K562 (cell line): ENCODE measurements around the gene FAM227A. TPM values are rescaled to one million over a fixed set of nuclear protein-coding genes. Genes with fewer than 3 reads are reported as not detected.
A peak's percentile ranks its signal among the peaks of the same experiment; 100 is the strongest.

Experiments used
- CREB3 ChIP-seq: fragments of 450-650 bp; conservative IDR thresholded peaks from 2 replicates; pipeline ENCODE4 v1.6.1; 2016; ENCODE audit warnings: missing genetic modification characterization, low read depth, mild to moderate bottlenecking, missing compliant biosample characterization, moderate library complexity
- DPF2 ChIP-seq: fragments of 450-650 bp; IDR thresholded peaks from 2 replicates; pipeline ENCODE4 v1.6.1; 2016
- HES1 ChIP-seq: fragments of 450-650 bp; IDR thresholded peaks from 2 replicates; pipeline ENCODE4 v1.6.1; 2016; ENCODE audit warnings: low read depth, mild to moderate bottlenecking, moderate library complexity
- HNRNPH1 ChIP-seq: fragments of 200-400 bp; formaldehyde crosslinking; optimal IDR thresholded peaks from 2 replicates; pipeline ENCODE3; 2017; ENCODE audit warnings: low read depth, mild to moderate bottlenecking, low read length, moderate library complexity
- REST ChIP-seq, 2 experiments: fragments of 450-650 bp; formaldehyde crosslinking in 1 of 2; IDR thresholded peaks; 2 replicates each; pipeline versions ENCODE4 v1.4.0 to v1.6.1; 2014 to 2020; ENCODE audit warnings: mild to moderate bottlenecking in 2 of 2, borderline replicate concordance in 1 of 2, low read depth in 1 of 2
- TCFL5 ChIP-seq: fragments of 250-450 bp; sonication (Bioruptor Pico); conservative IDR thresholded peaks from 2 replicates; pipeline ENCODE4 v1.6.1; 2021; ENCODE audit warnings: mild to moderate bottlenecking, moderate library complexity, matching md5 sums
- ZBTB26 ChIP-seq: fragments of 450-650 bp; formaldehyde crosslinking; IDR thresholded peaks from 2 replicates; pipeline ENCODE4 v1.4.0; 2022; ENCODE audit warnings: missing genetic modification characterization
- ZNF512 ChIP-seq: IDR thresholded peaks from 2 replicates; pipeline ENCODE4 v1.6.1; 2016; ENCODE audit warnings: missing genetic modification characterization, missing compliant biosample characterization
- polyA plus RNA-seq, 8 experiments: library from polyadenylated mRNA; depleted of rRNA in 4 of 8; stranded (reverse) in 5 of 8; unstranded in 3 of 8; fragments of >200 nt; fragmentation: Nextera tagmentation in 2 of 8; fragmentation: Illumina TruSeq in 1 of 8; extraction: Ambion mirVana in 2 of 8; extraction: Trizol in 1 of 8; gene quantifications; 2 replicates each; pipeline versions ENCODE4 v1.2.1 to v1.2.3, GENCODE V29; 2011 to 2014; ENCODE audit warnings: inconsistent platforms in 1 of 8, missing spikeins in 1 of 8
- total RNA-seq, 7 experiments: library from RNA; depleted of rRNA in 6 of 7; stranded (reverse); fragments of >200 nt in 6 of 7; fragmentation: Illumina TruSeq in 2 of 7; extraction: Trizol in 2 of 7; gene quantifications; 2 replicates each; pipeline versions ENCODE4 v1.2.1 to v1.2.3, GENCODE V29; 2011 to 2021; ENCODE audit warnings: low replicate concordance in 1 of 7
- TF ChIP-seq, protein P1 (sequence below): sonication (generic); formaldehyde crosslinking; IDR thresholded peaks from 2 replicates; pipeline ENCODE4 v1.8.0; 2022; ENCODE audit warnings: missing genetic modification reagents, mild to moderate bottlenecking, moderate library complexity, borderline replicate concordance
- TF ChIP-seq, protein P2 (sequence below), 2 experiments: IDR thresholded peaks; 2 replicates each; pipeline ENCODE4 v1.6.1; 2012; ENCODE audit warnings: improper control_type of control experiment in 2 of 2, low read depth in 2 of 2, low read length in 2 of 2, borderline replicate concordance in 1 of 2

The FAM227A gene
- total and polyA plus RNA-seq, 9 of the 15 experiments (the other 6 are each of a cell fraction or from before 2014, with no cell fraction given): 0.10 to 2.2 (median 0.83) TPM

DNA sequence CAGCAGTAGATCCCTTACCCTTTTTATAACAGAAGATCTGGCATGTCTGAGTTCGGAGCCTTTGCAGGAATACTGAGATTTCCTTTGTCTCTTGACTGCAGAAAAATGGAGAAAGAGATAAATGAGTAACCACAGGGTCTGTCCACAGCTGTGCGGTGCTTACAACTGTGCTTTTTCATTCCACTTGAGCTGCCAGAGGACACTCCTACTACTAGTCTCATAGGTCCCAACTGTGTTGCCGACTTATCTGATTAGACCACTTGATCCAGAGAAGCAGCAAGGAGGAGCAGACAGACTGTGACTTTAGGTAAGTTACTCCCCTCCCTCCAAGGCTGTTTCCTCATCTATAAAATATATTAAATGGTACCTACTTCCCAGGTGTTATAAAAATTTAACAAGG lies 17.5 kb downstream of the FAM227A start (continued):
- peak; percentile 68 for TF ChIP-seq REST (IDR thresholded peaks at IDR 0.05; ENCODE audit: borderline replicate concordance)
- no peak for TF ChIP-seq REST (CRISPR knock-in tag; IDR thresholded peaks at IDR 0.05; ENCODE audit: low read depth)
- TF ChIP-seq HES1: no peak
- TF ChIP-seq DPF2: 0 out of 2 replicates have a peak, but pooled peaks have one; percentile 24
- TF ChIP-seq ZBTB26: no peak
- TF ChIP-seq, protein P1, sequence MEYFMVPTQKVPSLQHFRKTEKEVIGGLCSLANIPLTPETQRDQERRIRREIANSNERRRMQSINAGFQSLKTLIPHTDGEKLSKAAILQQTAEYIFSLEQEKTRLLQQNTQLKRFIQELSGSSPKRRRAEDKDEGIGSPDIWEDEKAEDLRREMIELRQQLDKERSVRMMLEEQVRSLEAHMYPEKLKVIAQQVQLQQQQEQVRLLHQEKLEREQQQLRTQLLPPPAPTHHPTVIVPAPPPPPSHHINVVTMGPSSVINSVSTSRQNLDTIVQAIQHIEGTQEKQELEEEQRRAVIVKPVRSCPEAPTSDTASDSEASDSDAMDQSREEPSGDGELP (CRISPR knock-in tag): peak; percentile 43; the same call in 1 of the 2 replicates
- TF ChIP-seq CREB3 (tag): no peak
- TF ChIP-seq, protein P2, sequence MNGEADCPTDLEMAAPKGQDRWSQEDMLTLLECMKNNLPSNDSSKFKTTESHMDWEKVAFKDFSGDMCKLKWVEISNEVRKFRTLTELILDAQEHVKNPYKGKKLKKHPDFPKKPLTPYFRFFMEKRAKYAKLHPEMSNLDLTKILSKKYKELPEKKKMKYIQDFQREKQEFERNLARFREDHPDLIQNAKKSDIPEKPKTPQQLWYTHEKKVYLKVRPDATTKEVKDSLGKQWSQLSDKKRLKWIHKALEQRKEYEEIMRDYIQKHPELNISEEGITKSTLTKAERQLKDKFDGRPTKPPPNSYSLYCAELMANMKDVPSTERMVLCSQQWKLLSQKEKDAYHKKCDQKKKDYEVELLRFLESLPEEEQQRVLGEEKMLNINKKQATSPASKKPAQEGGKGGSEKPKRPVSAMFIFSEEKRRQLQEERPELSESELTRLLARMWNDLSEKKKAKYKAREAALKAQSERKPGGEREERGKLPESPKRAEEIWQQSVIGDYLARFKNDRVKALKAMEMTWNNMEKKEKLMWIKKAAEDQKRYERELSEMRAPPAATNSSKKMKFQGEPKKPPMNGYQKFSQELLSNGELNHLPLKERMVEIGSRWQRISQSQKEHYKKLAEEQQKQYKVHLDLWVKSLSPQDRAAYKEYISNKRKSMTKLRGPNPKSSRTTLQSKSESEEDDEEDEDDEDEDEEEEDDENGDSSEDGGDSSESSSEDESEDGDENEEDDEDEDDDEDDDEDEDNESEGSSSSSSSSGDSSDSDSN (IDR thresholded peaks at IDR 0.05; ENCODE audit: borderline replicate concordance in 1 of 2, low read depth in 2 of 2, low read length in 2 of 2): no peak
- TF ChIP-seq TCFL5 (CRISPR knock-in tag): no peak
- TF ChIP-seq ZNF512: no peak
- TF ChIP-seq HNRNPH1: no peak
